Endothelial cell of umbilical vein (primary cell): Measurements from ENCODE around the gene G3BP2. TPM values are rescaled to one million over a fixed set of nuclear protein-coding genes. Genes with fewer than 3 reads are reported as not detected.

Experiments
- BruUV-seq: library from RNA; stranded (reverse); fragments of 400-500 nt; replicated peaks from 2 replicates; lab custom pipeline; 2021; lab: Mats Ljungman, UMichigan
- CTCF ChIA-PET: fragments of 300-600, 350-600 bp; sonication (Branson Sonifier 250); formaldehyde crosslinking; loops from one replicate; lab custom pipeline; 2021; ENCODE audit warnings: antibody characterized with exemption, inconsistent platforms; lab: Charles Lee
- POLR2A ChIA-PET: fragments of 300-600, 350-600 bp; sonication (Branson Sonifier 250); formaldehyde crosslinking; loops from one replicate; lab custom pipeline; 2021; ENCODE audit warnings: antibody characterized with exemption, inconsistent platforms; lab: Charles Lee
- DNase-seq: peaks from one replicate; pipeline ENCODE4 v3.0.0-alpha.2; 2011; ENCODE audit warnings: low read depth, low spot score
- FAIRE-seq: peaks from 2 replicates; lab custom pipeline; 2011; peaks lifted over from hg19 to GRCh38; lab: Jason Lieb, UNC
- H2AFZ ChIP-seq: 2 replicates; pipeline ENCODE4 v1.6.0; 2012; ENCODE audit warnings: low read depth, low read length, control low read depth, inconsistent platforms
- H3K27ac ChIP-seq: 2 replicates; pipeline ENCODE4 v1.5.1; 2011; ENCODE audit warnings: low read depth, mild to moderate bottlenecking, control low read depth, low read length, moderate library complexity; ENCODE audit not compliant: insufficient read depth
- H3K27me3 ChIP-seq, 2 experiments: 2 replicates each; pipeline versions ENCODE4 v1.6.0 to v1.6.1; 2011; ENCODE audit warnings: low read length in 2 of 2, mixed read lengths in 1 of 2; ENCODE audit not compliant: control insufficient read depth in 2 of 2, insufficient read depth in 2 of 2
- H3K36me3 ChIP-seq, 2 experiments: 2 replicates in 1 of 2; 3 replicates in 1 of 2; pipeline ENCODE4 v1.5.1; 2011; ENCODE audit warnings: low read length in 2 of 2, mild to moderate bottlenecking in 1 of 2, moderate library complexity in 1 of 2; ENCODE audit not compliant: control insufficient read depth in 2 of 2, insufficient read depth in 2 of 2; ENCODE audit errors: extremely low read depth in 1 of 2
- H3K4me1 ChIP-seq: 3 replicates; pipeline ENCODE4 v1.5.1; 2011; ENCODE audit warnings: mild to moderate bottlenecking, low read length; ENCODE audit not compliant: control insufficient read depth, insufficient read depth; ENCODE audit errors: extremely low read depth
- H3K4me2 ChIP-seq: 2 replicates; pipeline ENCODE4 v1.6.1; 2011; ENCODE audit warnings: low read length, control low read depth, mixed read lengths; ENCODE audit not compliant: insufficient read depth
- H3K4me3 ChIP-seq, 3 experiments: fragments of 200-600 bp in 1 of 3; sonication (generic), shearing (Covaris generic) in 1 of 3; replicated peaks in 1 of 3; 2 replicates each; pipeline ENCODE4 v1.5.1; 2011 to 2016; ENCODE audit warnings: control low read depth in 3 of 3, low read length in 3 of 3, mild to moderate bottlenecking in 2 of 3, inconsistent platforms in 1 of 3, low read depth in 1 of 3, moderate library complexity in 1 of 3; ENCODE audit not compliant: insufficient read depth in 1 of 3
- H3K79me2 ChIP-seq: 2 replicates; pipeline ENCODE4 v1.6.0; 2012; ENCODE audit warnings: low read length, inconsistent platforms; ENCODE audit not compliant: control insufficient read depth, insufficient read depth
- H3K9ac ChIP-seq: replicated peaks from 2 replicates; pipeline ENCODE3; 2011; ENCODE audit warnings: low read length, control low read depth; ENCODE audit not compliant: insufficient read depth; ENCODE audit errors: extremely low read depth
- H3K9me1 ChIP-seq: replicated peaks from 3 replicates; pipeline ENCODE4 v1.6.0; 2011; ENCODE audit warnings: mild to moderate bottlenecking, low read length; ENCODE audit not compliant: control insufficient read depth, insufficient read depth; ENCODE audit errors: extremely low read depth
- H3K9me3 ChIP-seq: replicated peaks from 2 replicates; pipeline ENCODE4 v1.5.1; 2012; ENCODE audit warnings: low read length, inconsistent platforms; ENCODE audit not compliant: control insufficient read depth, insufficient read depth
- H4K20me1 ChIP-seq: replicated peaks from 2 replicates; pipeline ENCODE3; 2011; ENCODE audit warnings: mild to moderate bottlenecking, low read length; ENCODE audit not compliant: control insufficient read depth, insufficient read depth; ENCODE audit errors: extremely low read depth
- EZH2 ChIP-seq: IDR thresholded peaks from 2 replicates; pipeline ENCODE4 v1.6.1; 2012; ENCODE audit warnings: borderline replicate concordance, low read depth, mild to moderate bottlenecking, moderate library complexity, low read length, inconsistent platforms; ENCODE audit not compliant: severe bottlenecking
- FOS ChIP-seq: IDR thresholded peaks from 2 replicates; pipeline ENCODE4 v1.6.1; 2011; ENCODE audit warnings: mild to moderate bottlenecking, low read length, moderate library complexity, borderline replicate concordance; ENCODE audit not compliant: insufficient read depth
- GATA2 ChIP-seq: IDR thresholded peaks from 2 replicates; pipeline ENCODE4 v1.7.0; 2011; ENCODE audit warnings: low read depth, mild to moderate bottlenecking, moderate library complexity, mixed read lengths, low read length; ENCODE audit not compliant: insufficient read length, insufficient read depth
- JUN ChIP-seq: IDR thresholded peaks from 2 replicates; pipeline ENCODE4 v1.6.1; 2011; ENCODE audit warnings: borderline replicate concordance, low read depth; ENCODE audit not compliant: insufficient read length, insufficient read depth
- MYC ChIP-seq: IDR thresholded peaks from one replicate; pipeline ENCODE4 v1.6.1; 2011; ENCODE audit warnings: mild to moderate bottlenecking, low read depth, low read length
- POLR2A ChIP-seq: IDR thresholded peaks from 2 replicates; pipeline ENCODE4 v1.6.1; 2012; ENCODE audit warnings: low read depth, mild to moderate bottlenecking, control low read depth, low read length
- POLR2AphosphoS5 ChIP-seq: IDR thresholded peaks from 2 replicates; pipeline ENCODE4 v1.6.1; 2012; ENCODE audit warnings: low read depth, mild to moderate bottlenecking, control low read depth, low read length, moderate library complexity; ENCODE audit not compliant: insufficient read depth
- dilution Hi-C: fragments of 300-500 bp; cut with MboI; formaldehyde crosslinking; loops from one replicate; pipeline ENCODE4 v1.15.0; 2019; ENCODE audit warnings: low sequenced_read_pairs; ENCODE audit not compliant: extremely low pct_ligation_motif_present
- intact Hi-C: fragments of 100-400 bp; cut with micrococcal nuclease; formaldehyde crosslinking; loops from one replicate; pipeline ENCODE4 v1.10.0; 2022
- polyA plus RNA-seq, 4 experiments: library from polyadenylated mRNA; depleted of rRNA in 3 of 4; stranded (reverse) in 3 of 4; unstranded in 1 of 4; fragments of >200 nt; gene quantifications; 2 replicates each; pipeline versions ENCODE4 v1.2.1 to v1.2.3, GENCODE V29; 2011 to 2012; ENCODE audit warnings: missing spikeins in 1 of 4
- total RNA-seq: library from RNA; stranded (reverse); gene quantifications from 2 replicates; pipeline ENCODE4 v1.2.3, GENCODE V29; 2021
- TF ChIP-seq, protein P1 (sequence below), 2 donors: IDR thresholded peaks; 1 replicate in 1 of 2; 2 replicates in 1 of 2; pipeline ENCODE4 v1.5.1; 2011; ENCODE audit warnings: low read length in 2 of 2, mild to moderate bottlenecking in 2 of 2, moderate library complexity in 2 of 2, control low read depth in 1 of 2, inconsistent platforms in 1 of 2, low read depth in 1 of 2; ENCODE audit not compliant: insufficient read depth in 1 of 2; ENCODE audit errors: extremely low read depth in 1 of 2
- TF ChIP-seq, protein P2 (sequence below): IDR thresholded peaks from 2 replicates; pipeline ENCODE4 v1.6.1; 2011; ENCODE audit not compliant: insufficient read depth, insufficient read length

G3BP2 gene
- total and polyA plus RNA-seq, 2 donors (not counting 3 experiments of a cell fraction or from before 2014, with no cell fraction given): 61.1 to 180 TPM

DNA sequence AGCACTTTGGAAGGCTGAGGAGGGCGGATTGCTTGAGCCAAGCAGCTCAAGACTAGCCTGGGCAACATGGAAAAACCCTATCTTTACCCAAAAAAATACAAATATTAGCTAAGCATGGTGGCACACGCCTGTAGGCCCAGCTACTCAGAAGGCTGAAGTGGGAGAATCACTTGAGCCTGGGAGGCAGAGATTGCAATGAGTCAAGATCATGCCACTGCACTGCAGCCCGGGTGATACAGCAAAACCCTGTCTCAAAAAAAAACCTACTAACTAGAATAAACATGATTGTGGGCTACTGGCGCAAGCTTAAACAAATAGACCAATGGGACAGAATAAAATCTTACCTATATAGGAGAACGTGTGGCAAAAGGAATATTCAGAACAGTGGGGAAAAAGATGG is 50.2 kb downstream of the G3BP2 start:
- H3K9me3 ChIP-seq: no peaks in the 10 kb centered on the region
- no peak overlapping the region for H3K4me2 ChIP-seq
- CTCF ChIA-PET: no interaction called here
- TF ChIP-seq MYC (no peak), GATA2 (no peak), POLR2A (no peak)
- TF ChIP-seq, protein P1, sequence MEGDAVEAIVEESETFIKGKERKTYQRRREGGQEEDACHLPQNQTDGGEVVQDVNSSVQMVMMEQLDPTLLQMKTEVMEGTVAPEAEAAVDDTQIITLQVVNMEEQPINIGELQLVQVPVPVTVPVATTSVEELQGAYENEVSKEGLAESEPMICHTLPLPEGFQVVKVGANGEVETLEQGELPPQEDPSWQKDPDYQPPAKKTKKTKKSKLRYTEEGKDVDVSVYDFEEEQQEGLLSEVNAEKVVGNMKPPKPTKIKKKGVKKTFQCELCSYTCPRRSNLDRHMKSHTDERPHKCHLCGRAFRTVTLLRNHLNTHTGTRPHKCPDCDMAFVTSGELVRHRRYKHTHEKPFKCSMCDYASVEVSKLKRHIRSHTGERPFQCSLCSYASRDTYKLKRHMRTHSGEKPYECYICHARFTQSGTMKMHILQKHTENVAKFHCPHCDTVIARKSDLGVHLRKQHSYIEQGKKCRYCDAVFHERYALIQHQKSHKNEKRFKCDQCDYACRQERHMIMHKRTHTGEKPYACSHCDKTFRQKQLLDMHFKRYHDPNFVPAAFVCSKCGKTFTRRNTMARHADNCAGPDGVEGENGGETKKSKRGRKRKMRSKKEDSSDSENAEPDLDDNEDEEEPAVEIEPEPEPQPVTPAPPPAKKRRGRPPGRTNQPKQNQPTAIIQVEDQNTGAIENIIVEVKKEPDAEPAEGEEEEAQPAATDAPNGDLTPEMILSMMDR (IDR thresholded peaks at IDR 0.05; ENCODE audit: extremely low read depth in 1 of 2, insufficient read depth in 1 of 2, low read depth in 1 of 2, low read length in 2 of 2): no peak
- no peak for DNase-seq
- H3K27me3 ChIP-seq: no peaks in the 10 kb centered on the region
- no TSS peak for BruUV-seq
- no peak for FAIRE-seq
- H3K27ac ChIP-seq: no peak overlapping the region
- dilution Hi-C loops: no loop called here
- no peaks in the 10 kb centered on the region for H3K9me1 ChIP-seq
- POLR2A ChIA-PET: no interaction called here
- H4K20me1 ChIP-seq: no peaks in the 10 kb centered on the region
- intact Hi-C loops: no loop called here
- H3K4me3 ChIP-seq: no peak overlapping the region
- no peaks in the 10 kb centered on the region for H3K4me1 ChIP-seq
- no peak overlapping the region for H3K9ac ChIP-seq
- H2AFZ ChIP-seq: no peak overlapping the region
- H3K36me3 ChIP-seq: no peaks in the 10 kb centered on the region
- H3K79me2 ChIP-seq: no peaks in the 10 kb centered on the region

- intact Hi-C loops: no loop called here
- no peak for TF ChIP-seq FOS
- TF ChIP-seq, protein P2, sequence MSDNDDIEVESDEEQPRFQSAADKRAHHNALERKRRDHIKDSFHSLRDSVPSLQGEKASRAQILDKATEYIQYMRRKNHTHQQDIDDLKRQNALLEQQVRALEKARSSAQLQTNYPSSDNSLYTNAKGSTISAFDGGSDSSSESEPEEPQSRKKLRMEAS: no peak
- no peak for TF ChIP-seq POLR2A
- TF ChIP-seq EZH2: no peak
- no peak for TF ChIP-seq POLR2AphosphoS5
- TF ChIP-seq, protein P1 (IDR thresholded peaks at IDR 0.05; ENCODE audit: extremely low read depth in 1 of 2, insufficient read depth in 1 of 2, low read depth in 1 of 2, low read length in 2 of 2): no peak
- no peak for TF ChIP-seq JUN
- no peak for TF ChIP-seq MYC
- no peak for TF ChIP-seq GATA2
- CTCF ChIA-PET: no interaction called here
- no peak overlapping the region for H3K27ac ChIP-seq
- H3K9me1 ChIP-seq: no peaks in the 10 kb centered on the region
- no peak overlapping the region for H2AFZ ChIP-seq
- DNase-seq: no peak
- H3K9ac ChIP-seq: no peak overlapping the region
- no peak overlapping the region for H3K4me2 ChIP-seq
- POLR2A ChIA-PET: no interaction called here
- H4K20me1 ChIP-seq: no peaks in the 10 kb centered on the region
- H3K4me1 ChIP-seq: no peaks in the 10 kb centered on the region
- no peaks in the 10 kb centered on the region for H3K27me3 ChIP-seq
- no peaks in the 10 kb centered on the region for H3K79me2 ChIP-seq
- no TSS peak for BruUV-seq
- no peak overlapping the region for H3K4me3 ChIP-seq
- no peaks in the 10 kb centered on the region for H3K9me3 ChIP-seq
- FAIRE-seq: no peak
- dilution Hi-C loops: no loop called here
- no peaks in the 10 kb centered on the region for H3K36me3 ChIP-seq
Measured at GRCh38 chr4:75621715-75622114, 51.5 kb downstream of the G3BP2 start.
